ENCODE data around the gene ACOX1. TPM values are rescaled to one million over a fixed set of nuclear protein-coding genes. Genes with fewer than 3 reads are reported as not detected.

ACOX1 gene
- total RNA-seq, 1 experiment from 2014 or later, result 40.9 TPM

DNA sequence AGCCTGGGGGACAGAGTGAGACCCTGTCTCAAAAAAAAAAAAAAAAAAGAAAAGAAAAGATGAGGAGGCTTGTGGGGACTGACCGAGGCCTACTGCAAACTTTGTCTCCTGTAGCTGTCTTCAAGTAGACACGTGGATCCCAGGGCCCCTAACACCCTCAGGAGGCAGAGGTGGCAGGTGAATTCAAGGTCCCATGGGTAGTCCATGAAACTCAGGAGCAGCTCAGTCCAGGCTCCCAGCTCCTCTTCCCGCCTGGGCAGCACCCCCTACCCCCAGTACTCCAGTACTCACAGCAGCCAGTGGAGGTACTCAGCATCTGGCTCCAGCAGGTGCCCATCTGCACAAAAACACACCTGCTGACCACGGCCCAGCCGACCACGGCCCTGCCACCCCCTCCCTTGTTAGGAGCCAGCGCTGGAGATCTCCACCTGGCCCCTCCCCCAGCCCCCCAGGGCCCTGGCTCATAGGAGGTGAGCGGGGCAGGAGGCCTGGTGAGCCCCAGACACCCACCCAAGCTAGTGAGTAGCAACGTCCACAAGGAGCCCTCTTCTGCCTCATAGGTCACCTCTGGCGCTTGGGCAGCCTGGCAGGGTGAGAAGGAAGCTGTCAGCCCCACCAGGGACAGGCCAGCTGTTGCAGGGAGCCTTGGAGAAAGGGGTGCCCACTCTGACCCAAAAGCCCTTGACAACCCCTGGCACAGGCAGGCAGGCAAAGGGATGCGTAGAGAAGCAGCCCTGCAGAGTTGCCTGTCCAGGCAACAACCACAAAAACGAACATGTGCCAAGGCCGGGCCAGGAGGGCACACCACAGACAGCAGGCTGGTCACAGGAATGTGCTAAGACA lies 78.1 kb downstream of the ACOX1 start:
- Mint-ChIP-seq H3K9me3 (no peaks in the 10 kb centered on the region), H3K27me3 (ENCODE audit: low read depth) (no peaks in the 10 kb centered on the region), H3K27ac (no peak overlapping the region), H3K4me3 (no peak overlapping the region), H3K4me1 (peaks cover 10% of the 10 kb centered on the region), H3K36me3 (peaks cover 16% of the 10 kb centered on the region)
- TF ChIP-seq E2F5 (CRISPR knock-in tag; IDR thresholded peaks at IDR 0.05) (no peak), GABPB1 (CRISPR knock-in tag; IDR thresholded peaks at IDR 0.05) (no peak), CREM (CRISPR knock-in tag; IDR thresholded peaks at IDR 0.05) (no peak), NR1H2 (CRISPR knock-in tag; IDR thresholded peaks at IDR 0.05) (no peak)
- TF ChIP-seq, protein P1, sequence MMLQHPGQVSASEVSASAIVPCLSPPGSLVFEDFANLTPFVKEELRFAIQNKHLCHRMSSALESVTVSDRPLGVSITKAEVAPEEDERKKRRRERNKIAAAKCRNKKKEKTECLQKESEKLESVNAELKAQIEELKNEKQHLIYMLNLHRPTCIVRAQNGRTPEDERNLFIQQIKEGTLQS (CRISPR knock-in tag; conservative IDR thresholded peaks at IDR 0.05), result 0 out of 2 replicates have a peak, but pooled peaks have one; percentile 17
- POLR2A ChIA-PET, result no interaction called here
- no peak for DNase-seq (ENCODE audit: low spot score)
- ATAC-seq, result no peak
- CTCF ChIA-PET, result interaction anchor here (1.7 kb wide), 1 partner anchor 104 kb away, joined by 4 read pairs; no protein-coding TSS in a partner anchor

GRCh38 chr17:75899767-75900468 lies 79.0 kb downstream of the ACOX1 start:
- ChIA-PET POLR2A (no interaction called here), CTCF (interaction anchor here (0.8 to 1.9 kb wide), 4 partner anchors 15 to 105 kb away, joined by 3 to 5 read pairs (median 4); no protein-coding TSS in a partner anchor)
- Mint-ChIP-seq H3K36me3 (peaks cover 16% of the 10 kb centered on the region), H3K27ac (no peak overlapping the region), H3K4me3 (no peak overlapping the region), H3K9me3 (no peaks in the 10 kb centered on the region), H3K4me1 (peaks cover 16% of the 10 kb centered on the region), H3K27me3 (ENCODE audit: low read depth) (no peaks in the 10 kb centered on the region)
- no peak for TF ChIP-seq FOXK1 (CRISPR knock-in tag; IDR thresholded peaks at IDR 0.05)
- TF ChIP-seq ZMAT4 (CRISPR knock-in tag; IDR thresholded peaks at IDR 0.05), result no peak
- TF ChIP-seq ZNF219 (CRISPR knock-in tag; IDR thresholded peaks at IDR 0.05; ENCODE audit: borderline replicate concordance), result no peak
- no peak for DNase-seq (ENCODE audit: low spot score)
- no peak for ATAC-seq

DNA sequence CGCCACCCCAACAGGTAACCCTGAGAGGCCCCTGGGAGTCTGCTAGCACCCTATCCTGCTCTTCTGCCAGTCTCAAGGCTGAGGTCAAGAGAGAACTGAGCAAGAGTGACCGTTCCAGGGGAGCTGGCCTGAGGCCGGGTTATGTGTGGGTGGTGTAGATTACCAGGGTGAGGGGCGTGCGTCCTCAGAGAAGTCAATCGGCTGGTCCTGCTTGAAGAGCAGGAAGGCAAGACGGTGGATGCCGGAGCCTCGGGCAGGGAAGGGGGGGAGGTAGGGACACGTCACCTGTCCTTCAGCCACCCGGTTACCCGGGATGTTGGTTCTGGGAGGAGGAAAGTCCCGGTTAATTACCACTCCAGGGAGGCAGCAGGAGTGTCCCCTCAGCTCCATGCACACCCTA lies 79.6 kb downstream of the ACOX1 start:
- no peak for TF ChIP-seq NR1H2 (CRISPR knock-in tag; IDR thresholded peaks at IDR 0.05)
- TF ChIP-seq MAX (CRISPR knock-in tag; IDR thresholded peaks at IDR 0.05), result no peak
- TF ChIP-seq HMGA2 (CRISPR knock-in tag; IDR thresholded peaks at IDR 0.05), result no peak
- TF ChIP-seq, protein P2, sequence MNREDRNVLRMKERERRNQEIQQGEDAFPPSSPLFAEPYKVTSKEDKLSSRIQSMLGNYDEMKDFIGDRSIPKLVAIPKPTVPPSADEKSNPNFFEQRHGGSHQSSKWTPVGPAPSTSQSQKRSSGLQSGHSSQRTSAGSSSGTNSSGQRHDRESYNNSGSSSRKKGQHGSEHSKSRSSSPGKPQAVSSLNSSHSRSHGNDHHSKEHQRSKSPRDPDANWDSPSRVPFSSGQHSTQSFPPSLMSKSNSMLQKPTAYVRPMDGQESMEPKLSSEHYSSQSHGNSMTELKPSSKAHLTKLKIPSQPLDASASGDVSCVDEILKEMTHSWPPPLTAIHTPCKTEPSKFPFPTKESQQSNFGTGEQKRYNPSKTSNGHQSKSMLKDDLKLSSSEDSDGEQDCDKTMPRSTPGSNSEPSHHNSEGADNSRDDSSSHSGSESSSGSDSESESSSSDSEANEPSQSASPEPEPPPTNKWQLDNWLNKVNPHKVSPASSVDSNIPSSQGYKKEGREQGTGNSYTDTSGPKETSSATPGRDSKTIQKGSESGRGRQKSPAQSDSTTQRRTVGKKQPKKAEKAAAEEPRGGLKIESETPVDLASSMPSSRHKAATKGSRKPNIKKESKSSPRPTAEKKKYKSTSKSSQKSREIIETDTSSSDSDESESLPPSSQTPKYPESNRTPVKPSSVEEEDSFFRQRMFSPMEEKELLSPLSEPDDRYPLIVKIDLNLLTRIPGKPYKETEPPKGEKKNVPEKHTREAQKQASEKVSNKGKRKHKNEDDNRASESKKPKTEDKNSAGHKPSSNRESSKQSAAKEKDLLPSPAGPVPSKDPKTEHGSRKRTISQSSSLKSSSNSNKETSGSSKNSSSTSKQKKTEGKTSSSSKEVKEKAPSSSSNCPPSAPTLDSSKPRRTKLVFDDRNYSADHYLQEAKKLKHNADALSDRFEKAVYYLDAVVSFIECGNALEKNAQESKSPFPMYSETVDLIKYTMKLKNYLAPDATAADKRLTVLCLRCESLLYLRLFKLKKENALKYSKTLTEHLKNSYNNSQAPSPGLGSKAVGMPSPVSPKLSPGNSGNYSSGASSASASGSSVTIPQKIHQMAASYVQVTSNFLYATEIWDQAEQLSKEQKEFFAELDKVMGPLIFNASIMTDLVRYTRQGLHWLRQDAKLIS (CRISPR knock-in tag; IDR thresholded peaks at IDR 0.05; ENCODE audit: borderline replicate concordance), result no peak
- TF ChIP-seq MYBL2 (CRISPR knock-in tag; IDR thresholded peaks at IDR 0.05), result no peak
- TF ChIP-seq CREB1 (CRISPR knock-in tag; IDR thresholded peaks at IDR 0.05), result no peak
- no peak for TF ChIP-seq ZBTB21 (CRISPR knock-in tag; IDR thresholded peaks at IDR 0.05; ENCODE audit: borderline replicate concordance)
- TF ChIP-seq NFYB (CRISPR knock-in tag; conservative IDR thresholded peaks at IDR 0.05; ENCODE audit: low read depth), result no peak
- TF ChIP-seq ZNF317 (CRISPR knock-in tag; IDR thresholded peaks at IDR 0.05; ENCODE audit: borderline replicate concordance, low read depth), result no peak
- no peak for TF ChIP-seq FOXJ3 (CRISPR knock-in tag; IDR thresholded peaks at IDR 0.05; ENCODE audit: borderline replicate concordance)
- no peak for TF ChIP-seq SMAD4 (CRISPR knock-in tag; IDR thresholded peaks at IDR 0.05)
- no peak for TF ChIP-seq ZNF396 (CRISPR knock-in tag; IDR thresholded peaks at IDR 0.05; ENCODE audit: borderline replicate concordance)
- Mint-ChIP-seq H3K4me3 (no peak overlapping the region), H3K27ac (no peak overlapping the region), H3K4me1 (peaks cover 19% of the 10 kb centered on the region), H3K27me3 (ENCODE audit: low read depth) (no peaks in the 10 kb centered on the region), H3K9me3 (no peaks in the 10 kb centered on the region), H3K36me3 (peaks cover 16% of the 10 kb centered on the region)
- ChIA-PET POLR2A (no interaction called here), CTCF (interaction anchor here (0.8 to 1.9 kb wide), 5 partner anchors 15 to 115 kb away, joined by 3 to 5 read pairs (median 3); no protein-coding TSS in a partner anchor)
- DNase-seq (ENCODE audit: low spot score) (no peak), ATAC-seq (no peak)

Measured in WTC11 (cell line).